ENCODE measurements around the gene KIF16B. TPM values are rescaled to one million over a fixed set of nuclear protein-coding genes. Genes with fewer than 3 reads are reported as not detected.

The KIF16B gene
- total RNA-seq, 1 experiment from 2014 or later, result 12.7 TPM

DNA sequence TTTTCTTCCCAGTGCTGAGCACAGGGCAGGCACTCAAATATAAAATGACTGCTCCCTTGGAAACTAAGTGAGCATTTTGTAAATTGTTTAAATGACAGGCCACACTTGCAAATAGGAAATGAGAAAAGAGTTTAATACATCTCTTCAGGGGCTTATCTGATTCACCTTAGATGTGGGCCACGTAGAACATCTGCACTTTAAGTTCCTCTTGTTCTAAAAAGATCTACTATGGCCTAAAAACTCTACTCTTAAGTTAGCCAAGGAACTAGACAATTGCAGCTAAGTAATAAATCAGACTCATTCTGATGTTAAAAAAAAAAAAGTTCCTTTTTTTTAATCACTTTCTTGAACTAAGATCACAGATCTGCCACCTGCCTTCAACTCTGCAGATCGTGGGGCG, 126.3 kb downstream of the KIF16B start:
- no peaks in the 10 kb centered on the region for H3K9me2 ChIP-seq (replicated peaks; ENCODE audit: low read length)
- no peaks in the 10 kb centered on the region for H3K27me3 ChIP-seq (ENCODE audit: low read length)
- H3K9ac ChIP-seq (ENCODE audit: low read length), result no peak overlapping the region
- H3K4me3 ChIP-seq (ENCODE audit: low read length), result no peak overlapping the region
- no peak overlapping the region for H2AFZ ChIP-seq (ENCODE audit: low read length)
- no peaks in the 10 kb centered on the region for H3F3A ChIP-seq (ENCODE audit: low read length, unreplicated experiment)
- DNase-seq, result no peak
- no peak overlapping the region for H3K4me2 ChIP-seq (ENCODE audit: low read length)
- no peak overlapping the region for H3K27ac ChIP-seq (ENCODE audit: low read length)
- no peaks in the 10 kb centered on the region for H4K20me1 ChIP-seq (ENCODE audit: low read length)
- no peaks in the 10 kb centered on the region for H3K79me2 ChIP-seq (ENCODE audit: low read length)
- intact Hi-C loops (cut with micrococcal nuclease), result no loop called here
- CTCF ChIA-PET, result interaction anchor here (0.6 kb wide), 1 partner anchor 313 kb away, joined by 3 read pairs; no protein-coding TSS in a partner anchor
- POLR2A ChIA-PET (ENCODE audit: unreplicated experiment), result no interaction called here
- no peaks in the 10 kb centered on the region for H3K4me1 ChIP-seq (ENCODE audit: insufficient read depth, low read length)
- ATAC-seq, result no peak
- no peaks in the 10 kb centered on the region for H3K36me3 ChIP-seq (ENCODE audit: low read depth, low read length)
- TF ChIP-seq EZH2phosphoT487 (IDR thresholded peaks at IDR 0.05; ENCODE audit: borderline replicate concordance, low read length) (no peak), EZH2 (IDR thresholded peaks at IDR 0.05; ENCODE audit: low read length, unreplicated experiment) (no peak)
- TF ChIP-seq, protein P1, sequence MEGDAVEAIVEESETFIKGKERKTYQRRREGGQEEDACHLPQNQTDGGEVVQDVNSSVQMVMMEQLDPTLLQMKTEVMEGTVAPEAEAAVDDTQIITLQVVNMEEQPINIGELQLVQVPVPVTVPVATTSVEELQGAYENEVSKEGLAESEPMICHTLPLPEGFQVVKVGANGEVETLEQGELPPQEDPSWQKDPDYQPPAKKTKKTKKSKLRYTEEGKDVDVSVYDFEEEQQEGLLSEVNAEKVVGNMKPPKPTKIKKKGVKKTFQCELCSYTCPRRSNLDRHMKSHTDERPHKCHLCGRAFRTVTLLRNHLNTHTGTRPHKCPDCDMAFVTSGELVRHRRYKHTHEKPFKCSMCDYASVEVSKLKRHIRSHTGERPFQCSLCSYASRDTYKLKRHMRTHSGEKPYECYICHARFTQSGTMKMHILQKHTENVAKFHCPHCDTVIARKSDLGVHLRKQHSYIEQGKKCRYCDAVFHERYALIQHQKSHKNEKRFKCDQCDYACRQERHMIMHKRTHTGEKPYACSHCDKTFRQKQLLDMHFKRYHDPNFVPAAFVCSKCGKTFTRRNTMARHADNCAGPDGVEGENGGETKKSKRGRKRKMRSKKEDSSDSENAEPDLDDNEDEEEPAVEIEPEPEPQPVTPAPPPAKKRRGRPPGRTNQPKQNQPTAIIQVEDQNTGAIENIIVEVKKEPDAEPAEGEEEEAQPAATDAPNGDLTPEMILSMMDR (conservative IDR thresholded peaks at IDR 0.05; ENCODE audit: low read depth, low read length), result no peak
- H3K9me3 ChIP-seq (ENCODE audit: low read length), result no peaks in the 10 kb centered on the region
- BruUV-seq (replicated peaks), result no TSS peak

DNA sequence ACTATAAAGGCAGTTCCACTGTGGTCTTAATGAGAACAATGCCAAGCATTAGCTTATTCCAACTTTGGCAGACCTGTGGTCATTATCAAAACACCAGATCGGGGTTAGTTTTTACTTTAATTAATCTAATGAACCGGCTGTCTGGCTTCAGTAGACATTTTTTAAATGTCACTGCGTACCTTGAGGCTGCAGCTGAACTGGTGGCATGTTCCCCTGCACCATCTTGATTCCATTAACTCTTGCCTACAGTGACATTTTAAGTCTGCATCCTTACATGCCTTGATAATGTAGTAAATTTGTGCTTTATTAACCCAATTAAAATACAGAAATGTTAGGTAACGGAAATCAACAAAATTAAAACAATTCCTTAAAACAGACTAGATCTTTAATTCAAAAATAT, 127.0 kb downstream of the KIF16B start:
- Histone ChIP-seq H3F3A (ENCODE audit: low read length, unreplicated experiment) (no peaks in the 10 kb centered on the region), H3K79me2 (ENCODE audit: low read length) (no peaks in the 10 kb centered on the region), H3K27me3 (ENCODE audit: low read length) (no peaks in the 10 kb centered on the region), H3K9me2 (replicated peaks; ENCODE audit: low read length) (no peaks in the 10 kb centered on the region), H2AFZ (ENCODE audit: low read length) (no peak overlapping the region), H3K4me2 (ENCODE audit: low read length) (no peak overlapping the region), H3K4me3 (ENCODE audit: low read length) (no peak overlapping the region), H3K36me3 (ENCODE audit: low read depth, low read length) (no peaks in the 10 kb centered on the region), H4K20me1 (ENCODE audit: low read length) (no peaks in the 10 kb centered on the region), H3K4me1 (ENCODE audit: insufficient read depth, low read length) (no peaks in the 10 kb centered on the region), H3K9ac (ENCODE audit: low read length) (no peak overlapping the region), H3K9me3 (ENCODE audit: low read length) (no peaks in the 10 kb centered on the region), H3K27ac (ENCODE audit: low read length) (no peak overlapping the region)
- CTCF ChIA-PET, result no interaction called here
- DNase-seq, result no peak
- POLR2A ChIA-PET (ENCODE audit: unreplicated experiment), result no interaction called here
- no peak for ATAC-seq
- intact Hi-C loops (cut with micrococcal nuclease), result no loop called here
- TF ChIP-seq EZH2phosphoT487 (IDR thresholded peaks at IDR 0.05; ENCODE audit: borderline replicate concordance, low read length) (no peak), EZH2 (IDR thresholded peaks at IDR 0.05; ENCODE audit: low read length, unreplicated experiment) (no peak)
- TF ChIP-seq, protein P1 (conservative IDR thresholded peaks at IDR 0.05; ENCODE audit: low read depth, low read length), result no peak
- no TSS peak for BruUV-seq (replicated peaks)

- DNase-seq (no peak), ATAC-seq (no peak)
- CTCF ChIA-PET, result no interaction called here
- intact Hi-C loops (cut with micrococcal nuclease), result no loop called here
- H3K36me3 ChIP-seq (ENCODE audit: low read depth, low read length), result no peaks in the 10 kb centered on the region
- H3K27ac ChIP-seq (ENCODE audit: low read length), result no peak overlapping the region
- H4K20me1 ChIP-seq (ENCODE audit: low read length), result no peaks in the 10 kb centered on the region
- no peak overlapping the region for H2AFZ ChIP-seq (ENCODE audit: low read length)
- no peak overlapping the region for H3K9ac ChIP-seq (ENCODE audit: low read length)
- H3K9me2 ChIP-seq (replicated peaks; ENCODE audit: low read length), result no peaks in the 10 kb centered on the region
- no peaks in the 10 kb centered on the region for H3K9me3 ChIP-seq (ENCODE audit: low read length)
- no TSS peak for BruUV-seq (replicated peaks)
- TF ChIP-seq EZH2 (IDR thresholded peaks at IDR 0.05; ENCODE audit: low read length, unreplicated experiment) (no peak), EZH2phosphoT487 (IDR thresholded peaks at IDR 0.05; ENCODE audit: borderline replicate concordance, low read length) (no peak)
- TF ChIP-seq, protein P1 (conservative IDR thresholded peaks at IDR 0.05; ENCODE audit: low read depth, low read length), result no peak
- H3K4me1 ChIP-seq (ENCODE audit: insufficient read depth, low read length), result no peaks in the 10 kb centered on the region
- no peak overlapping the region for H3K4me3 ChIP-seq (ENCODE audit: low read length)
- POLR2A ChIA-PET (ENCODE audit: unreplicated experiment), result no interaction called here
- no peaks in the 10 kb centered on the region for H3F3A ChIP-seq (ENCODE audit: low read length, unreplicated experiment)
- no peaks in the 10 kb centered on the region for H3K79me2 ChIP-seq (ENCODE audit: low read length)
- H3K27me3 ChIP-seq (ENCODE audit: low read length), result no peaks in the 10 kb centered on the region
- H3K4me2 ChIP-seq (ENCODE audit: low read length), result no peak overlapping the region
Observed at GRCh38 chr20:16445482-16445881, 127.8 kb downstream of the KIF16B start.

Measured in PC-3 (cell line).